ENCODE measurements around the gene SCAF8. TPM values are rescaled to one million over a fixed set of nuclear protein-coding genes. Genes with fewer than 3 reads are reported as not detected.
A peak's percentile ranks its signal among the peaks of the same experiment; 100 is the strongest.

SCAF8 gene
- total and polyA plus RNA-seq, 2 of the 4 experiments (the other 2 are of a cell fraction), result 16.1 to 23.5 TPM

GRCh38 chr6:154805288-154805911, 72.2 kb downstream of the SCAF8 start:
- Histone ChIP-seq H3K27me3 (ENCODE audit: control insufficient read depth, insufficient read depth, low read length) (no peaks in the 10 kb centered on the region), H3K4me3 (ENCODE audit: insufficient read depth, low read depth, low read length) (no peak overlapping the region), H3K23ac (ENCODE audit: low read depth, low read length) (no peak overlapping the region), H3K4me2 (ENCODE audit: low read depth, low read length) (no peak overlapping the region), H3K36me3 (ENCODE audit: control insufficient read depth, insufficient read depth, low read length) (peaks cover 19% of the 10 kb centered on the region), H2AK9ac (replicated peaks; ENCODE audit: low read depth, low read length, poor library complexity) (no peak overlapping the region), H3K14ac (replicated peaks; ENCODE audit: low read depth, low read length) (no peak overlapping the region), H2BK120ac (ENCODE audit: low read depth, low read length) (no peak overlapping the region), H2AK5ac (ENCODE audit: low read depth, low read length) (no peak overlapping the region), H4K5ac (ENCODE audit: low read depth, low read length) (no peak overlapping the region), H4K20me1 (ENCODE audit: insufficient read depth, low read length) (no peaks in the 10 kb centered on the region), H3K79me1 (ENCODE audit: low read depth in 1 of 2, low read length in 2 of 2) (peaks cover 0 to 7% of the 10 kb centered on the region in 2 experiments; a peak in 3 of 4 replicates), H3K9ac (ENCODE audit: low read depth, low read length) (no peak overlapping the region), H2AFZ (replicated peaks; ENCODE audit: low read length, poor library complexity) (no peak overlapping the region), H3K27ac (ENCODE audit: insufficient read depth, low read length) (no peak overlapping the region), H3K56ac (ENCODE audit: extremely low read depth, insufficient read depth, low read length) (no peak overlapping the region), H3K4ac (ENCODE audit: low read depth, low read length) (no peak overlapping the region), H2BK5ac (ENCODE audit: low read depth, low read length, poor library complexity, severe bottlenecking) (no peak overlapping the region), H3K18ac (ENCODE audit: low read depth, low read length) (no peak overlapping the region), H4K8ac (ENCODE audit: low read depth in 2 of 2, low read length in 2 of 2) (no peak overlapping the region), H3K4me1 (ENCODE audit: control insufficient read depth, insufficient read depth, low read length) (no peaks in the 10 kb centered on the region), H4K91ac (ENCODE audit: insufficient read depth, low read depth, low read length) (no peak overlapping the region), H3K9me3 (ENCODE audit: control insufficient read depth, insufficient read depth, low read length) (no peaks in the 10 kb centered on the region), H2BK15ac (ENCODE audit: low read depth, low read length) (no peak overlapping the region), H3K9me1 (ENCODE audit: insufficient read depth, low read length) (no peaks in the 10 kb centered on the region), H2BK20ac (ENCODE audit: low read depth, low read length) (no peak overlapping the region)
- no TSS peak for BruUV-seq (replicated peaks)
- in situ Hi-C loops (cut with MboI; ENCODE audit: low sequenced_read_pairs) (loop anchor here (10.0 kb wide), 1 partner anchor 651 kb away; no protein-coding TSS in a partner anchor), dilution Hi-C loops (cut with HindIII; ENCODE audit: low sequenced_read_pairs, unreplicated experiment) (no loop called here), intact Hi-C loops (cut with micrococcal nuclease) (loop anchor here (1.0 to 10.0 kb wide), 4 partner anchors 72 to 653 kb away; partner anchors contain the start of gene SCAF8)
- ATAC-seq (ENCODE audit: low read depth) (peak; percentile 80), DNase-seq (peak; percentile 70)
- CTCF ChIA-PET, result interaction anchor here (0.6 to 3.6 kb wide), 8 partner anchors 11 to 925 kb away, joined by 3 to 20 read pairs (median 4); no protein-coding TSS in a partner anchor
- TF ChIP-seq POLR2A (IDR thresholded peaks at IDR 0.05; ENCODE audit: low read depth, low read length), result no peak
- no peak for TF ChIP-seq USF2 (IDR thresholded peaks at IDR 0.05; ENCODE audit: low read depth, low read length)
- TF ChIP-seq FOS (IDR thresholded peaks at IDR 0.05; ENCODE audit: low read depth, low read length), result no peak
- peak; percentile 77 for TF ChIP-seq SMC3 (IDR thresholded peaks at IDR 0.05; ENCODE audit: low read depth, low read length)
- TF ChIP-seq ELK1 (IDR thresholded peaks at IDR 0.05; ENCODE audit: borderline replicate concordance, low read depth, low read length), result no peak
- TF ChIP-seq CEBPB (IDR thresholded peaks at IDR 0.05; ENCODE audit: low read depth, low read length), result no peak
- TF ChIP-seq CHD1 (IDR thresholded peaks at IDR 0.05; ENCODE audit: low read depth, low read length), result no peak
- TF ChIP-seq RFX5 (IDR thresholded peaks at IDR 0.05; ENCODE audit: low read depth, low read length), result no peak
- no peak for TF ChIP-seq NFE2L2 (IDR thresholded peaks at IDR 0.05; ENCODE audit: low read depth, low read length)
- TF ChIP-seq MAZ (IDR thresholded peaks at IDR 0.05; ENCODE audit: borderline replicate concordance, low read depth, low read length), result no peak
- peak; percentile 69 for TF ChIP-seq CTCF (conservative IDR thresholded peaks at IDR 0.05; ENCODE audit: low read depth, low read length)
- no peak for TF ChIP-seq BHLHE40 (IDR thresholded peaks at IDR 0.05; ENCODE audit: low read depth, low read length)
- no peak for TF ChIP-seq MAFK (IDR thresholded peaks at IDR 0.05; ENCODE audit: low read depth, low read length)
- peak; percentile 73 for TF ChIP-seq RAD21 (IDR thresholded peaks at IDR 0.05; ENCODE audit: low read length)
- TF ChIP-seq RCOR1 (IDR thresholded peaks at IDR 0.05; ENCODE audit: insufficient replicate concordance, low read length), result no peak
- TF ChIP-seq MXI1 (IDR thresholded peaks at IDR 0.05; ENCODE audit: borderline replicate concordance, low read depth, low read length), result no peak
- WGBS, 2 experiments (ENCODE audit: extremely low coverage in 2 of 2, insufficient read length in 1 of 2), result no CpG with 5 or more reads among the region's 2 CpGs
- POLR2A ChIA-PET (ENCODE audit: unreplicated experiment), result no interaction called here
